ENCODE measurements around the gene RHCG. TPM values are rescaled to one million over a fixed set of nuclear protein-coding genes. Genes with fewer than 3 reads are reported as not detected.

The RHCG gene
- total and polyA plus RNA-seq, 3 donors from 2014 or later: 0.62 to 2.0 (median 1.4) TPM

DNA sequence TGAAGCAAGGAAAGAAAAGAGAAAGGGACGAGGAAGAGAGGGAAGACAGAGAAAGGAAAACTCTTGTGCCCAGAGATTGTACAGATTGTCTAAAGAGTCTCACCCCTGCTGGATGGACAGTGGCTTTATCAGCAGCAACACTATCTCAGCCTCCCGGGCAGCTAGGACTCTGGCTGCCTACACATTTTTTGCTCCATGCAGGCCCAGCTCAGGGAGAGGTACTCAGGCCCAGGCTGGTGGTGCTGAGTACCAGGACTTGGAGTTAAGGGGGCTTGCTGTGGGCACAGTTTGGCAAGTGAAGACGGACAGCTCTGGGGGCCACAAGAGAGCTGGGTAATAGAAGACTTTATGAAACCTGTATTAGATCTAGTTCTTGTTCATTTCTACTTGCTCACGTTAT, 19.1 kb upstream of the RHCG start:
- H3K27me3 ChIP-seq: no peaks in the 10 kb centered on the region
- DNase-seq: no peak
- WGBS, 2 donors: 55 to 65% methylated on average over 4 of the region's 4 CpGs
- H3K27ac ChIP-seq: no peak overlapping the region
- no peak overlapping the region for H3K4me3 ChIP-seq
- TF ChIP-seq, protein P1, sequence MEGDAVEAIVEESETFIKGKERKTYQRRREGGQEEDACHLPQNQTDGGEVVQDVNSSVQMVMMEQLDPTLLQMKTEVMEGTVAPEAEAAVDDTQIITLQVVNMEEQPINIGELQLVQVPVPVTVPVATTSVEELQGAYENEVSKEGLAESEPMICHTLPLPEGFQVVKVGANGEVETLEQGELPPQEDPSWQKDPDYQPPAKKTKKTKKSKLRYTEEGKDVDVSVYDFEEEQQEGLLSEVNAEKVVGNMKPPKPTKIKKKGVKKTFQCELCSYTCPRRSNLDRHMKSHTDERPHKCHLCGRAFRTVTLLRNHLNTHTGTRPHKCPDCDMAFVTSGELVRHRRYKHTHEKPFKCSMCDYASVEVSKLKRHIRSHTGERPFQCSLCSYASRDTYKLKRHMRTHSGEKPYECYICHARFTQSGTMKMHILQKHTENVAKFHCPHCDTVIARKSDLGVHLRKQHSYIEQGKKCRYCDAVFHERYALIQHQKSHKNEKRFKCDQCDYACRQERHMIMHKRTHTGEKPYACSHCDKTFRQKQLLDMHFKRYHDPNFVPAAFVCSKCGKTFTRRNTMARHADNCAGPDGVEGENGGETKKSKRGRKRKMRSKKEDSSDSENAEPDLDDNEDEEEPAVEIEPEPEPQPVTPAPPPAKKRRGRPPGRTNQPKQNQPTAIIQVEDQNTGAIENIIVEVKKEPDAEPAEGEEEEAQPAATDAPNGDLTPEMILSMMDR (IDR thresholded peaks at IDR 0.05): no peak
- TF ChIP-seq POLR2A (IDR thresholded peaks at IDR 0.05): no peak
- no peaks in the 10 kb centered on the region for H3K36me3 ChIP-seq (ENCODE audit: low read depth, missing control alignments)
- no peaks in the 10 kb centered on the region for H3K9me3 ChIP-seq
- intact Hi-C loops (cut with DNase I; ENCODE audit: low total_unique reads): no loop called here
- H3K4me1 ChIP-seq: no peaks in the 10 kb centered on the region

DNA sequence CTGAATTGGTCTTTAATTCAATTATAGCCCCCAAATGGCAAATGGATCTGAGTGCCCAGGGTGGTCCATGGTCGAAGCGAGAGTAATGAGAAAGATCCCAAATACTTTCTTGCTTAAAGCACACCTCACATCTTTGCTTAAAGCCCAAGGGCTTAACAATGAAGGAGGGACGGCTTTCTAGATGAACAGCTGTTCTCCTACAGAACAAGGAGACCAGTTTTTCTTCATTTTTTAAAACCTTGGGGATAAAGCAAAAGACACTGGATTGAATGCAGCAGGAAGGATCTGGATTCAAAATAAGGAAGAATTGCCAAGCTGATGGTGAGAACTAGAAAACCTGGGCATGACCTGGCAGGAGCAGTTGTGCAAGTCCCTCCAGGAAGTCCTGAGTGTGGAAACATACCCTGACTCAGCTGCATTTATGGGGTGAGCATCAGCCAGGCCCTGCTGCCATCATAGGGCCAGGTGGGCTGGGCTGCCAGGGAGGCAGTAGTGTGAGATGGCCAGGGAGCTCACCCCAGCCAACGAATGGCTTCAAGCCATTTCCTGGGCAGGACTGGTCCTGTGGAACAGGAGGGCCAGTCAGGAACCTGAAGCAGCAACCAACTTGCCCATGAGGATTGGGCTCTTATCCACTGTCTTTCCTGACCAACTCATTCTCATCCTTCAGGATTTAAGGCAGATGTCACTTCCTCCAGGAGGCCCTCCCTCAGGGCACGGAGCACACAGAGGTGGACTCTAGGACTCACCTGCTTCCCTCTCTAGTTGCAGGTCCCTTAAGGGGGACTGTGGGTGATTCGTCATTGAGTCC, 18.4 kb upstream of the RHCG start:
- no peak overlapping the region for H3K27ac ChIP-seq
- no peaks in the 10 kb centered on the region for H3K27me3 ChIP-seq
- WGBS, 2 donors: 81 to 83% methylated on average over 6 of the region's 6 CpGs
- intact Hi-C loops (cut with DNase I; ENCODE audit: low total_unique reads): no loop called here
- no peaks in the 10 kb centered on the region for H3K4me1 ChIP-seq
- H3K4me3 ChIP-seq: no peak overlapping the region
- no peaks in the 10 kb centered on the region for H3K9me3 ChIP-seq
- no peak for DNase-seq
- TF ChIP-seq POLR2A (IDR thresholded peaks at IDR 0.05): no peak
- TF ChIP-seq, protein P1 (IDR thresholded peaks at IDR 0.05): no peak
- H3K36me3 ChIP-seq (ENCODE audit: low read depth, missing control alignments): no peaks in the 10 kb centered on the region

DNA sequence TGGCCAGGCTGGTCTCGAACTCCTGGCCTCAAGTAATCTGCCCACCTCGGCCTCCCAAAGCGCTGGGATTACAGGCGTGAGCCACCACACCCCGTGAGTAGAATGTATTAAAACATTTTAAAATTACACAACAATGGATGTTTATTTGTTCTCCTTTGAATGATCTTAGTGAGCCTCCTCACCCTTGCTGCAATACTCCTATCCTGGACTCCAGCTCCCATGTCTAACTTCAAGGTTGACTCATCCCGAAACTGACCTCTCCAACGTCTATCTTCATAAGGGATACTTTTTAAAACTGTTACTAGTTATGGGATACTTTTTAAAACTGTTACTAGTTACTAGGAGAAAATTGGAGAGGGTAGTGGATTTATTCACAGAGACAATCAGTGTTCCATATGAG, 17.8 kb upstream of the RHCG start:
- no peak overlapping the region for H3K4me3 ChIP-seq
- DNase-seq: no peak
- intact Hi-C loops (cut with DNase I; ENCODE audit: low total_unique reads): no loop called here
- TF ChIP-seq POLR2A (IDR thresholded peaks at IDR 0.05): no peak
- TF ChIP-seq, protein P1 (IDR thresholded peaks at IDR 0.05): no peak
- H3K27ac ChIP-seq: no peak overlapping the region
- H3K36me3 ChIP-seq (ENCODE audit: low read depth, missing control alignments): no peaks in the 10 kb centered on the region
- no peaks in the 10 kb centered on the region for H3K27me3 ChIP-seq
- 71 to 76% methylated on average over 7 of the region's 7 CpGs for WGBS, 2 donors
- H3K9me3 ChIP-seq: no peaks in the 10 kb centered on the region
- H3K4me1 ChIP-seq: no peaks in the 10 kb centered on the region

DNA sequence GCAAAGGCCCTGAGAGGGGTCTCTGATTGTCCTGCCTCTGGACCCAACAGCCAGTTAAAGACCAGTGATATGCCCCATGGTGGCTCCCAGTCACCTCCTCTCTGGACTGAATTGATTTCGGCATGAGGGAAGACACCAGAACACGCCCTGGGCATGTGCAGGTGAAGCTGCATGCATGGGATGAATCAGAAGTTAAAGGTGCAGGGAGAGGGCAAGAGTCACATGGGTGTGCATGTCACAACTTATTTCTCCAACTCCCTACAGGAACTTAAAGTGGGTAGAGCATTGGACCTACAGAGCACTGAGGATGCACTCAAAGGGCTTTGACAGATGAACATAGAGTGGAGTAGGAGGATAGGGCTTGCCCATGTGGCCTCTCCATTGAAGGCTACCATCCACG, 16.9 kb upstream of the RHCG start:
- 87 to 92% methylated on average over 3 of the region's 3 CpGs for WGBS, 2 donors
- intact Hi-C loops (cut with DNase I; ENCODE audit: low total_unique reads): no loop called here

More for the DNA sequence above, 16.9 kb upstream of the RHCG start:
- no peaks in the 10 kb centered on the region for H3K36me3 ChIP-seq (ENCODE audit: low read depth, missing control alignments)
- H3K27ac ChIP-seq: no peak overlapping the region
- no peaks in the 10 kb centered on the region for H3K4me1 ChIP-seq
- no peaks in the 10 kb centered on the region for H3K9me3 ChIP-seq
- no peak for DNase-seq
- no peak overlapping the region for H3K4me3 ChIP-seq
- TF ChIP-seq, protein P1 (IDR thresholded peaks at IDR 0.05): no peak
- no peak for TF ChIP-seq POLR2A (IDR thresholded peaks at IDR 0.05)
- no peaks in the 10 kb centered on the region for H3K27me3 ChIP-seq
